HG02852 (cell line): ENCODE measurements around the gene MFAP4.

Source experiments
- ATAC-seq: cut with Tn5 transposase; IDR thresholded peaks from one replicate; pipeline ENCODE4 v1.9.1; 2021; ENCODE audit warnings: mild to moderate bottlenecking, moderate library complexity; ENCODE audit not compliant: unreplicated experiment

MFAP4 gene

GRCh38 chr17:19410875-19411620, 24.1 kb upstream of the MFAP4 start, which contains the start of gene RNF112:
Gene RNF112 (plus strand): TSS chr17:19411232. CDS start chr17:19411409, 177 bp downstream.
- ATAC-seq, result no peak

DNA sequence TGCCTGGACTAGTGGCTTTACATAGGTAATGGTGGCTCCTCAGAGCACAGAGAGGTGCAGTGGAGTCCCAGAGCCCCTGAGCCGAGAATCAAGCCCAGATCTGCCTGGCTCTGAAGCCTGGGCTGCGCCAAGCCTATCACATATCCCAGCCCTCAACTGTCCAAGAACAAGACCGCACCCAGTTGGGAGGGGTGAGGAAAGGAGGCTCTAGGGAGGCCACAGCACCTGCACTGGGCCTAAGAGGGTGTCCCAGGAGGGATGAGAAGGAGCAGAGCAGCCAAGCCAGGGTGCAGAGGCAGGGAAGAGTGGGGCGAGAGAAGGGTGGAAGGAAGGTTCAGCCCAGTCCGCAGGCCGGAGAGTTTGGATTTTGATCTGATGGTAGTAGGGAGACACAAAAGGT, 23.1 kb upstream of the MFAP4 start:
- no peak for ATAC-seq

- ATAC-seq, result no peak
Measured at GRCh38 chr17:19409509-19409908, 22.5 kb upstream of the MFAP4 start.

DNA sequence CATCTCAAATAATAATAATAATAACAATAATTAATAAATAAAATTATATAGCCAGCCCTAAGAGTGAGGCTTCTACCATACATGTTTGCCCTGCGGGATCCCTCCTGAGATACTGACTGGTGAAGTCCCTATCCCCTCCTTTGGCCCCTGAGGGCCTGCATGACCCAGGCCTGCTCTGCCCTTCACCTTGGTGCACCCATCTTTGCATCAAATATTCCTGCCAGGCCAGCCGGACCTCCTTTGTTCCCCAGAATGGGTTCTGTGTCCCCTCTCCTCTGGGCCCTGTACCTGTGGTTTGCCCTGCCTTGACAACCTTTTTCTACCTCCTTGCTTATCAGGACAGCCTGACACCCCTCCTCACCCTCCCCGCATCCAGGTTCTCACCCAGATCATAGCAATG, 22.1 kb upstream of the MFAP4 start:
- ATAC-seq, result no peak

GRCh38 chr17:19408346-19408710, 21.3 kb upstream of the MFAP4 start:
- ATAC-seq, result no peak

- ATAC-seq, result no peak
Measured at GRCh38 chr17:19407601-19408345, 20.8 kb upstream of the MFAP4 start.

DNA sequence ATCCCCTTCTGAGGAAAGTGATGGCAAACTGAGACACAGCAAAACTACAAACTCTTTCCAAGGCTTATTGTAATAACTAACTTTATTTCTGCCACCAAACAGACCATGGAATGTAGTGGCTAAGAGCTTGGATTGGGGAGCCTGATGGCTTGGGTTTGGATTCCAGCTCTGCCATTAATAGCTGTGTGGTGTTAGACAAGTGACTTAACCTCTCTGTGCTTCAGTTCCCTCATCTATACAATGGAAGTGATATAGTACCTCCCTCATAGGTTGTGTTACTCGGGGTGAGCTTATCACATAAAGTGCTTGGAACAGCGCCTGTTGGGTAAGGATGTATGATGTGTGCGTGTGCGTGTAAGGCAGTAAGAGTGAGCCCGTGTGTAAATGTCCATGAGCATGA, 18.1 kb upstream of the MFAP4 start:
- no peak for ATAC-seq

DNA sequence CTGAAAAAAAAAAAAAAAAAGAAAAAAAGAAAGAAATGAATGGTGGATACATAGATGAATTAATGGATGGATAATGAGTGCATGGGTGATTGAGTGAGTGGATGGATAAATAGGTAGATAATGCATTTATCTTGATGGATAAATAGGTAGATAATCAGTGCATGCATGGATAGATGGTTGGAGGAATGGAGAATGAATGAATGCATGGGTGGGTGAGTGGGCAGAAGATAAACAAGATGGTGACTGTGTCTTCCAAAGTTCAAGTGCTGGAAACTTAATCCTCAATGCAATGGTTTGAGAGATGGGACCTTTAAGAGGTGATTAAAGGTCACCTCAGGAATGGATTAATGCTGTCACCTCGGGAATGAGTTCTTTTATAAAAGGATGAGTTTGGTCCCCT, 17.3 kb upstream of the MFAP4 start:
- no peak for ATAC-seq

GRCh38 chr17:19403021-19403420, 16.0 kb upstream of the MFAP4 start:
- no peak for ATAC-seq

GRCh38 chr17:19402171-19402570, 15.2 kb upstream of the MFAP4 start:
- ATAC-seq, result no peak

DNA sequence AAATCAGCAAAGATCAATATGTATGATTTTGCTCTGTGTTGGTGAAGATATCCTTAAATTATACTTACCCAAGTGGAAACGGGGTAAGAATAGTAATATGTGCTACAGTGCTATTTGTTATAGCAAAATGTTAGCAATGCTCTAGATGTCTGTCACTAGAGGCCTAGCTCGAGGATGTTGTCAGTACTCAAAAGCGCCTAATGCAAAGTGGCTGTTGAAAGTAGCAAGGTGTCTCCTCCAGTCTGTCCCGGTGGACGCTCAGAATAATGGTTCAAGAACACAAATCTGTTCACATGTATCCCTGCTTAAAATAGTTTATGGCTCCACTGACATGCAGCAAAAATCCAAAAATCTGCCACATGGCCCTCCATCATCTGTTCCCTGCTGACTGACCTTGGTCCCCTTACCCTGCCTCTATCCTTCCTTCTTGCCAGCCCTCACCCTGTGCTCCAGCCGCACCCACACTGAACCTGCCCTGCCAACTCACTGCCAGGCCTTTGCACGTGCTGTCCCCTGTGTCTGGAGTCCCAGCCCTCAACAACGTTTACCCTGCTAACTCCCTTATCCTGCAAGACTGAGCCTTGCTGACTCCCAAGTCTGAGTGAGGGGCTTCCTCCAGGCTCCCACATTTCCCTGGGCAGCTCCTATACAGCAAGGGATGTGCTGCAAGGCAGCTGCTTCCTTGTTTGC, 14.5 kb upstream of the MFAP4 start:
- no peak for ATAC-seq

DNA sequence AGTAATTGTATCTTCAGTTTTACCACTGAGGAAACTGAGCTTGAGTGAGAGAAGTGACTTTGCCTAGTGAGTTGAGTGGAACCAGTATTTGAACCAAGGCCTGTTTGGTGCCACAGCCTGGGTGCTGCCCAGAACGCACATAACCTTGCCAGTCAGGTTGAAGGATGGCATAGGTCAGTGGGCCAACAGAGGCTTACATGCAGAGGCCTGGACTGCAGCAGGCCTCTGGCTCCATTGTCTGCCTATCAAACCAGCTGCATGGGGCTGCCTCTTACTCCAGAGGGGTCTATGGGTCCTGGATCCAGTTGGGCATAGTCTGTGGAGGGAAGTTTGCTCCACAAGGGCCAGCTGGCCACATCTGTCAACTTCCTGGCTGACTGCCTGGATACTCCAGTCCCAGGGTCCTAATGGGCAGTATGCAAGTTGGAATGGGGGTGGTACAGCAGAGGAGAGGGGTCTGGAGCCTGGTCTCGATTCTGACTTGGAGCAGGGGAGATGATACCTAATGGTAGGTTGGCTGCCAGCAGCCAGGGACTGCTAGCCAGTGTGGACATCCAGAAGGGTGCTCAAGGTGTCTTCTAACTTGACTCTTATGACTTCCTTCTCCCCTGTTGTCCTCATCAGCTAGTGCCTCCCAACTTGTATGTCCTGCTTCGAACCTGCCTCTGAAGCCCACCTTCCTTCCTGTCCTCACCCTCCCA, 12.9 kb upstream of the MFAP4 start:
- no peak for ATAC-seq

DNA sequence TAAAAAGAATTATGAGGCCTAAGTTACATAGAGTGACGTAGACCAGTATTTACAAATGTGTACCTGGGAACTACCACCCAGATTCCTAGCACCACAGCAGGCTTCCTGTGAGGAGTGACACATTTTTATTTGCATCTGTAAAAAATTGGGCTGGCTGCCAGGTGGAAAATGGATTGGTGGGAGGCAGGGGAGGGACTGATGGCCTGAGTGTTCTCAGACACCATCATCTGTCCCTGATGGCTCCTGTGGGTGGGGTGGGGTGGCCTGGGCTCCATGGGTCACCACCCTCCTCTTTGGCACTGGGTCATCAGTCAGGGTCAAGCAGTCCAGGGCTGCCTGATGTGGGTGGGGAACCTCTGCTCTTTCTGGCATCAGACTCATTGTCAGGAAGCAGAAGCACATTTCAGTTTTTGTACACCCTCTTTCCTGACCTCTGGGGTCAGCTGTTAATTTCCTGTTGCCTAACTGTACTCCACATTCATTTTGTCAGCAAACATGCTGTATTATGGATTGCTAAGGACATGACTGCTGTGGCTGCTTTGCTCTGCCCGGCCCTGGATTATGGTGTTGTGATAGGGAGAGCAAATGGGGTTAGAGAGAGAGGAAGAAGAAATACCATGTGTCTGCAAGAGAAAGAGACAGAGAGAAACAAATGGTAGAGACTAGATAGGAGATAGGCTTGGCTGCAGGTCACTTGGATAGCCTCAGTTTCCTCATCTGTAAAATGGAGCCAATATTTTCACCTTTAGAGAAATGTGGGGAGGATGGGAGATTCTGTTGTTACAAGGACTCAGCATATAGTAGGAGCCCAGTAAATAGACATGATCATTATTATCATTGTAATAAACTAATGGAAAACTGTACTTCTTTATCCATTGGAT, 11.6 kb upstream of the MFAP4 start:
- ATAC-seq, result no peak

GRCh38 chr17:19397556-19398041, 10.6 kb upstream of the MFAP4 start:
- ATAC-seq, result no peak

DNA sequence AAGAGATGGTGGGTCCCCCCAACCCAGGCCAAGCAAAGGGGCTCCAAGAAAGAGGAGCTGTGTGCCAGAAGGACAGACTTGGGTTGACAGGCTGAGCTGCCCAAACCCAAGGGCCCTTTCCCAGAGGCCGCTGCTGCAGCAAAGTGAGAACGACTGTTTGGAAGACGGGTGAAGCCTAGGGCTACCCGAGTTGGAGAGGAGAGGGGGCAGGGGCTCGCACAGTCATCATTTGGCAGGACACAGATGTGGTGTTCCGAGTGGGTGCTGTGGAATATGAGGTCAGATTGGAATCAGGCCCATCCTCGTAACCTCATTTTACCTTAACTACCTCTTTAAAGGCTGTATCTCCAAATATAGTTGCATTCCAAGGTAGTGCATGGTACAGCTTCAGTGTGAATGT, 5.3 kb upstream of the MFAP4 start:
- ATAC-seq, result no peak

DNA sequence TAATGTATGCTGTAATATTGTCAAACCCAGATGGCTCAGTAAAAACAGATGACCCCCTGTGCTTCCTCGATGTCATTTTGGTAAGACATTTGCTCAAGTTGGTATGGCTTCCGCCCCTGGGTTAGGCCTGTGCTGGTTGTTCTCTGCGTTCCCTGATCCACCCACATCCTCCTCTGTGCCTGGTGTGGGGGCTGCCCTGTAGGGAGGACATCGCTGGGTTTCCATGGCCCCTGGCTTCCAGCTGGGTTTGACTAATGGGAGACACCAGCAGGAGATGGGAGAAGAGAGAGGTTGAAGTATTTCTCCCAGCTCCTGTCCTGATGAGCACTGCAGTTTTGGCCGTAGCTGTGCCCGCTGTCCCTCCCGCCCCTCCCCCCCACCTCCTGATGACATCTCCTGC, 4.4 kb upstream of the MFAP4 start:
- ATAC-seq, result no peak

DNA sequence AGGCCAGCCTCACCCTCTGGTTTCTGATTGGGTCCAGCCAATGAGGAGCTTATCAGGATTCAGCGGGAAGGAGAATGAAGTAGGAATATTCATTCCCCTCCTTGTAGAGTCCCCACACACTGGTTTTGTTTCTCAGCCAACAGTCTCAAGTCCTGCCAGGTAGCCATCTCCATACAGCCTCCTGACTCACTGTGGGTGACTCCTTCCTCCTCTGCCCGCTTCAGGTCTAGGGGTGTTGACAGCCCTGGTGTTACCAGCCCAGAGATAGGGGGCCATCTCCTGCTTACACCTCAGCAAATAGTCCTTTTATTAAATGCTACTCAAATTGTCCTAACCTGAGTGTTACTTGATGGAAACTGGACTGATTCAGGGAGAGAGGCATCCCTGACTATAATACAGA, 4.0 kb upstream of the MFAP4 start:
- no peak for ATAC-seq

DNA sequence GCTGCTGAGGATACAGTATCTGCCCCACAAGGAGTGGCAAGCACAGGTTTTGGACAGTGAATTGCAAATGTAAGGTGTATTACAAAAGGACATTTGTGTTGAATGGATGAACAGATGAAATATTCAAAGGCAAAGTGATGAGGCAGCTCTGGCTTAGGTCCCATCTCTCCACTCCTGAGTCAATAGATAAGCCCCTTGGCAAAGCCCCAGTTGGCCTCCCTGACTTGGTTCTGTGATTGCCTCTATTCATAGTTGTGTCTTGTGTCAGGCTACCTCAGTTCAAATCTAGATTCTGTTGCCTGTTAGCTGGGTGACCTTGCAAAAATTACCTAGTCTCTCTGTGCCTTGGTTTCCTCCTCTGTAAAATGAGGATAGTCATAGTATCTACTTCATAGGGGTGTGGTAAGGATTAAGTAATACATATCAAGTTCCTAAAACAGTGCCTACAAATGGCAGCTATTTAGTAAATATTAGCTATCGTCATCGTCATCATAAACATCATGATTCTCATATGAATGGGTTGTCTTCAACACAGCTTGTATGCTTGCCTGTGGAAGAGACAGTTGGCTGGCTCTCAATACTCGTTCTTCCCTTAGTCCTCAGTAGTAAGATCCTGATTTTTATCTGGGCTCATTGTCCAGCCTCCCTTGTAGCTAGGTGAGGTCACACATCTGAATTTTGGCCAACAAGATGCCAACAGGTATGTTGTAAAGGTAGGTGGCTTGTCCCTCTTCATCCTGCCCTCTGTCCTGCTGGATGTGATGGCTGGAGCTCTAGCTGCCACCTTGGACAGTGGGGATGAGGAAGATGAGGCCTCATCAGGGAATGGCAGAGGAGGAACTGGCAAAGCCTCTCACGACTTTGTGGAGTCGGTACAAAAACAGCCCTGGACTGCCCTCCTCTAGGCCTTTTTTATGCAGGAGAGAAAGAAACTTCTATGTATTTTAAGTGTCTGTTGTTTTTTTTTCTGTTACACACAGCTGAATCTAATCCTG, 2.1 kb upstream of the MFAP4 start:
- no peak for ATAC-seq

DNA sequence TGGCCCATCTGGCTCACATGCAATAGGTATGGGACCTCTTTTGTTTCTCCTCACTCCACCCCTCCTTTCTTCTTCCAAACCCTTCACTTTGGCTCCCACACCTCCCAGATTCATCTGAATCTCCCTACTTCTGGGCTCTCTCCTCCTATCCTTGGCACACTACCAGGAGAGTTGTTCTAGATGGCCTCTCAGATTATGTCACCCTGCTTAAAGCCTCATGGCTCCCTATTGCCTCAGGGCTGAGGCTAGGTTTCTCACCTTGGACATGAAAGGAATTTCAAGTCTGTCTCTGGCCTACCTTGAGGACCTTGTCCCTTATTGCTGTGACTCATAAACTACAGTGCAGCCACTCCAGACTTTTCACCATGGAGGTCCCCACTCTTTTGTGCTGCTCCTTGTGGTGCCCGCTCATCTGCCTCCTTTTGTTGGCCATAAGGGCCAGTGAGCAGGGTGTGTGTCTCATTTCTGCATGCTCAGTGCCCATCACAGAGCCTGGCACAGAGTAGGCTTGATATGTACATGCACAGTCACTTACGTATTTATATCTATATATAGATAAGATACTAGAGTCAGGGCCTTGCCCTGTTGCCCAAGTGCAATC, 1.0 kb upstream of the MFAP4 start:
- ATAC-seq, result no peak
